Adrenal gland (tissue), 5 donors: Measurements from ENCODE around the gene INSM2.

Experiments used
- CTCF ChIP-seq, 6 experiments: fragments of 450-650 bp in 4 of 6; fragments of 200-600 bp in 2 of 6; sonication (generic) in 1 of 6; IDR thresholded peaks; 1 replicate in 5 of 6; 2 replicates in 1 of 6; pipeline versions ENCODE4 v1.5.1 to v1.8.0; 2016 to 2021; ENCODE audit warnings: antibody characterized with exemption in 6 of 6, mild to moderate bottlenecking in 2 of 6, moderate library complexity in 1 of 6
- POLR2A ChIP-seq, 2 donors: fragments of 450-650 bp; IDR thresholded peaks; one replicate each; pipeline ENCODE4 v1.6.1; 2017; ENCODE audit warnings: antibody characterized with exemption in 2 of 2, mild to moderate bottlenecking in 2 of 2, moderate library complexity in 1 of 2
- donor health status: DM: no; HTN: no; CAD: no.

- no peak for TF ChIP-seq CTCF (IDR thresholded peaks at IDR 0.05)
- no peak for TF ChIP-seq POLR2A (IDR thresholded peaks at IDR 0.05)
These were observed 9.0 kb downstream of the INSM2 start for GRCh38 chr14:35543006-35543405.
